Fibroblast of skin of left quadriceps (primary cell): Measurements from ENCODE around the gene UBE3A.

Experiments used
- DNase-seq, 2 experiments: peaks; one replicate each; pipeline ENCODE4 v3.0.0-alpha.2; 2013; ENCODE audit warnings: low read depth in 2 of 2

UBE3A gene

GRCh38 chr15:25331860-25332259 lies 107.0 kb downstream of the UBE3A start:
- DNase-seq: no peak

DNA sequence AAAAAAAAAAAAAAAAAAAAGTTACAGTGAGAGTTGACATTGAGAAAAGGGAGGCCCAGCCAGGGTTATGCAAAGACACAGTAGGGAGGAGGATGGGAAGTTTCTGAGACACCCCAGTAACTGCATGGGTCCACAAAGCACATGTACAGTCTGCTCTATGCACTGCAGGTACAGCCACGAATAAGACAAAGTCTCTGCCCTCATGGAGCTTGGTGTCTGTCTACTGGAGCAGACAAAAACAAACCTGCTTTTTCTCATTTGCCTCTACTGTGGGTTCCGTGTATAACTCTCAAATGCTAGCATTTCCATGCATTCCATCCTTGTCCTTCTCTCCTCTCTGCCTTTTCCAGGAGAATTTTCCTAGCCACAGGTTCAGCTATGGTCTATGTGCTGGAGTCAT lies 107.4 kb downstream of the UBE3A start:
- DNase-seq: no peak

GRCh38 chr15:25329696-25330095 lies 109.1 kb downstream of the UBE3A start:
- no peak for DNase-seq

- no peak for DNase-seq
Measured at GRCh38 chr15:25327686-25328085, 111.1 kb downstream of the UBE3A start.

- no peak for DNase-seq
Measured at GRCh38 chr15:25325187-25325586, 113.6 kb downstream of the UBE3A start.

GRCh38 chr15:25323420-25323819 lies 115.4 kb downstream of the UBE3A start:
- DNase-seq: no peak

DNA sequence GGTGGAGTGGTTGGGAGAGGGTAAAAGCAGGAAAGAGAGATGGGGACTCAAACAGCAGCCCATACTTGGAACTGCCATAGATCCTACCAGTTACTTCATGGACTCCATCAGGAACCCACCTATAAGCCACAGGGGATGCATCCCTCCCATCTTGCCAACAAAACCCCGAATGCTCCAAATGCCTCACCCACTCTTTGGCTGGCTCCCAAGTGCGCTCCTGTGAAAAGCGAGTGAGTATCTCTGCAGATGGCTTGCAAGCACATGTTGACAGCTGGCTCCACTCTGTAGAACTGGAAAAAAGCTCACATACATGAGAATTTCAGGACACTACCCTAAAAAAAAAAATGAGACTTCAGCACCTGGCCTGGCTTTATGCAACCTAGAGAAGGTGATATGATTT lies 151.0 kb downstream of the UBE3A start:
- no peak for DNase-seq
